Liver (tissue), 9 donors: Measurements from ENCODE around the gene GSTT2B. TPM values are rescaled to one million over a fixed set of nuclear protein-coding genes. Genes with fewer than 3 reads are reported as not detected.
"Not testable (repeated sequence)": the region's sequence is repeated elsewhere in the genome, so short reads cannot be mapped to it uniquely, and the experiment has no call there.

Experiments
- DNase-seq: peaks from one replicate; pipeline ENCODE4 v3.0.0-alpha.2; 2017; ENCODE audit warnings: low spot score
- H3K27ac ChIP-seq, 2 donors: one replicate each; pipeline ENCODE4 v1.7.0; 2013; ENCODE audit warnings: inconsistent platforms in 2 of 2, low read length in 2 of 2, control low read depth in 1 of 2, low read depth in 1 of 2, mild to moderate bottlenecking in 1 of 2
- H3K27me3 ChIP-seq, 4 donors: one replicate each; pipeline versions ENCODE4 v1.6.1 to v1.7.0; 2013; ENCODE audit warnings: low read length in 3 of 4, inconsistent platforms in 1 of 4, mild to moderate bottlenecking in 1 of 4, moderate library complexity in 1 of 4; ENCODE audit not compliant: control insufficient read depth in 4 of 4, insufficient read depth in 4 of 4
- H3K36me3 ChIP-seq, 4 donors: one replicate each; pipeline versions ENCODE4 v1.6.1 to v1.7.0; 2013; ENCODE audit warnings: low read length in 3 of 4, mild to moderate bottlenecking in 3 of 4, low read depth in 1 of 4, moderate library complexity in 1 of 4; ENCODE audit not compliant: control insufficient read depth in 4 of 4, insufficient read depth in 3 of 4
- H3K4me1 ChIP-seq, 4 donors: one replicate each; pipeline versions ENCODE4 v1.6.1 to v1.7.0; 2013; ENCODE audit warnings: low read length in 3 of 4, mild to moderate bottlenecking in 3 of 4, moderate library complexity in 1 of 4; ENCODE audit not compliant: control insufficient read depth in 4 of 4, insufficient read depth in 4 of 4
- H3K4me3 ChIP-seq, 3 donors: one replicate each; pipeline versions ENCODE4 v1.6.1 to v1.7.0; 2013; ENCODE audit warnings: low read length in 3 of 3, control low read depth in 1 of 3, low read depth in 1 of 3, mild to moderate bottlenecking in 1 of 3
- H3K9ac ChIP-seq, 2 donors: one replicate each; pipeline ENCODE4 v1.7.0; 2013; ENCODE audit warnings: low read length in 2 of 2, mild to moderate bottlenecking in 2 of 2, moderate library complexity in 2 of 2, control low read depth in 1 of 2, low read depth in 1 of 2
- H3K9me3 ChIP-seq, 4 donors: one replicate each; pipeline versions ENCODE4 v1.6.1 to v1.7.0; 2013; ENCODE audit warnings: low read length in 3 of 4; ENCODE audit not compliant: control insufficient read depth in 4 of 4
- ATF3 ChIP-seq: IDR thresholded peaks from 2 replicates; pipeline ENCODE4 v1.6.1; 2016; ENCODE audit warnings: antibody characterized with exemption
- CTCF ChIP-seq: fragments of 150-350 bp; IDR thresholded peaks from 2 replicates; pipeline ENCODE4 v1.5.1; 2017; ENCODE audit warnings: improper control_type of control experiment, low read depth, low read length; ENCODE audit not compliant: missing input control
- EGR1 ChIP-seq, 2 donors: IDR thresholded peaks; 2 replicates each; pipeline ENCODE4 v1.6.1; 2016 to 2018; ENCODE audit warnings: antibody characterized with exemption in 2 of 2, low read depth in 2 of 2
- FOXA1 ChIP-seq: IDR thresholded peaks from 2 replicates; pipeline ENCODE4 v1.6.1; 2016; ENCODE audit warnings: antibody characterized with exemption
- FOXA2 ChIP-seq: IDR thresholded peaks from 2 replicates; pipeline ENCODE4 v1.6.1; 2016; ENCODE audit warnings: antibody characterized with exemption
- GABPA ChIP-seq, 2 donors: IDR thresholded peaks in 1 of 2; conservative IDR thresholded peaks in 1 of 2; 2 replicates each; pipeline ENCODE4 v1.6.1; 2016; ENCODE audit warnings: antibody characterized with exemption in 2 of 2, mild to moderate bottlenecking in 1 of 2, moderate library complexity in 1 of 2
- HNF4G ChIP-seq: IDR thresholded peaks from 2 replicates; pipeline ENCODE4 v1.6.1; 2016; ENCODE audit warnings: antibody characterized with exemption
- JUND ChIP-seq, 2 donors: IDR thresholded peaks; 2 replicates each; pipeline ENCODE4 v1.6.1; 2016; ENCODE audit warnings: antibody characterized with exemption in 2 of 2
- NR2F2 ChIP-seq: IDR thresholded peaks from 2 replicates; pipeline ENCODE4 v1.6.1; 2016; ENCODE audit warnings: antibody characterized with exemption
- RAD21 ChIP-seq, 2 donors: IDR thresholded peaks; 2 replicates each; pipeline ENCODE4 v1.6.1; 2016; ENCODE audit warnings: antibody characterized with exemption in 2 of 2, mild to moderate bottlenecking in 2 of 2
- REST ChIP-seq: IDR thresholded peaks from 2 replicates; pipeline ENCODE4 v1.6.1; 2016; ENCODE audit warnings: antibody characterized with exemption, mild to moderate bottlenecking
- SP1 ChIP-seq: IDR thresholded peaks from 2 replicates; pipeline ENCODE4 v1.6.1; 2018; ENCODE audit warnings: antibody characterized with exemption, mild to moderate bottlenecking
- TAF1 ChIP-seq: conservative IDR thresholded peaks from 2 replicates; pipeline ENCODE4 v1.6.1; 2016; ENCODE audit warnings: antibody characterized with exemption, mild to moderate bottlenecking
- YY1 ChIP-seq: IDR thresholded peaks from 2 replicates; pipeline ENCODE4 v1.6.1; 2016; ENCODE audit warnings: antibody characterized with exemption, mild to moderate bottlenecking
- ZBTB33 ChIP-seq: IDR thresholded peaks from 2 replicates; pipeline ENCODE4 v1.6.1; 2016; ENCODE audit warnings: antibody characterized with exemption
- WGBS: extraction: QIAGEN DNeasy Blood & Tissue Kit; methylation state at CpG from one replicate; pipeline ENCODE4 v1.1.7; 2013; 5-methylcytosine and 5-hydroxymethylcytosine counted together
- polyA plus RNA-seq, 2 donors: library from polyadenylated mRNA; stranded (reverse) in 1 of 2; unstranded in 1 of 2; fragments of 200-250 nt in 1 of 2; fragments of >200 nt in 1 of 2; fragmentation: Nextera tagmentation in 1 of 2; extraction: Ambion mirVana in 1 of 2; gene quantifications; one replicate each; pipeline versions ENCODE4 v1.2.1 to v1.2.3, GENCODE V29; 2013 to 2015
- total RNA-seq, 2 donors: library from RNA; depleted of rRNA; stranded (reverse); fragments of >200 nt; gene quantifications; one replicate each; pipeline ENCODE4 v1.2.3, GENCODE V29; 2014
- TF ChIP-seq, protein P1 (sequence below): IDR thresholded peaks from 2 replicates; pipeline ENCODE4 v1.6.1; 2016; ENCODE audit warnings: antibody characterized with exemption
- donor health status: healthy.
- donor health status: healthy.
- donor health status: healthy.
- donor health status: healthy.
- donor health status: healthy.

Gene GSTT2B
- total and polyA plus RNA-seq, 4 donors = 8.0 to 16.8 (median 11.3) TPM

GRCh38 chr22:24002272-24002671 is 41.3 kb upstream of the GSTT2B start:
- Histone ChIP-seq H3K36me3 (no peaks in the 10 kb centered on the region), H3K9me3 (no peaks in the 10 kb centered on the region), H3K27me3 (no peaks in the 10 kb centered on the region), H3K4me1 (no peaks in the 10 kb centered on the region), H3K4me3 (no peak overlapping the region), H3K27ac (no peak overlapping the region), H3K9ac (no peak overlapping the region)
- DNase-seq = no peak
- TF ChIP-seq SP1 (no peak), FOXA1 (no peak), JUND (IDR thresholded peaks at IDR 0.05) (no peak), RAD21 (IDR thresholded peaks at IDR 0.05) (no peak), ATF3 (no peak), EGR1 (IDR thresholded peaks at IDR 0.05; ENCODE audit: low read depth in 2 of 2) (no peak), CTCF (no peak), ZBTB33 (no peak), FOXA2 (no peak), YY1 (no peak), HNF4G (no peak), TAF1 (no peak), GABPA (IDR thresholded peaks at IDR 0.05 in 1 of 2, conservative IDR thresholded peaks at IDR 0.05 in 1 of 2) (no peak), REST (no peak)
- 89% methylated on average over 10 of the region's 10 CpGs for whole genome bisulfite sequencing

GRCh38 chr22:24001314-24001713 is 40.3 kb upstream of the GSTT2B start:
- Histone ChIP-seq H3K4me3 (no peak overlapping the region), H3K4me1 (no peaks in the 10 kb centered on the region), H3K27me3 (no peaks in the 10 kb centered on the region), H3K36me3 (no peaks in the 10 kb centered on the region), H3K9ac (no peak overlapping the region), H3K27ac (no peak overlapping the region), H3K9me3 (no peaks in the 10 kb centered on the region)
- DNase-seq = no peak
- whole genome bisulfite sequencing = 89% methylated on average over 9 of the region's 9 CpGs
- TF ChIP-seq, protein P1, sequence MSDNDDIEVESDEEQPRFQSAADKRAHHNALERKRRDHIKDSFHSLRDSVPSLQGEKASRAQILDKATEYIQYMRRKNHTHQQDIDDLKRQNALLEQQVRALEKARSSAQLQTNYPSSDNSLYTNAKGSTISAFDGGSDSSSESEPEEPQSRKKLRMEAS = no peak
- TF ChIP-seq GABPA (IDR thresholded peaks at IDR 0.05 in 1 of 2, conservative IDR thresholded peaks at IDR 0.05 in 1 of 2) (no peak), ATF3 (no peak), ZBTB33 (no peak), NR2F2 (no peak), CTCF (no peak), YY1 (no peak)

GRCh38 chr22:23999779-24000178 is 38.8 kb upstream of the GSTT2B start:
- H3K4me1 ChIP-seq, H3K27ac ChIP-seq, H3K9ac ChIP-seq, H3K4me3 ChIP-seq, DNase-seq, H3K27me3 ChIP-seq, H3K36me3 ChIP-seq, H3K9me3 ChIP-seq: not testable (repeated sequence)
- 86% methylated on average over 7 of the region's 7 CpGs for WGBS
